Left lung (tissue), 10 donors: ENCODE results near the gene FNDC10. TPM values are rescaled to one million over a fixed set of nuclear protein-coding genes. Genes with fewer than 3 reads are reported as not detected.

ENCODE experiments used
- ATAC-seq: fragments of 200-7000 bp; cut with Tn5 transposase; one replicate; pipeline ENCODE4 v1.9.1; 2020; ENCODE audit warnings: moderate library complexity
- DNase-seq, 4 donors: peaks; one replicate each; pipeline ENCODE4 v3.0.0-alpha.2; 2013 to 2020
- H3K27ac ChIP-seq, 2 donors: fragments of 200-600 bp; sonication (generic) in 1 of 2; one replicate each; pipeline versions ENCODE4 v1.5.0 to v1.8.0; 2020 to 2021
- H3K27me3 ChIP-seq, 2 donors: fragments of 200-600 bp; sonication (generic) in 1 of 2; one replicate each; pipeline versions ENCODE4 v1.5.0 to v1.8.0; 2020 to 2021
- H3K36me3 ChIP-seq, 2 donors: fragments of 200-600 bp; sonication (generic) in 1 of 2; one replicate each; pipeline versions ENCODE4 v1.5.0 to v1.8.0; 2020 to 2021
- H3K4me1 ChIP-seq, 2 donors: fragments of 200-600 bp; one replicate each; pipeline ENCODE4 v1.8.0; 2021
- H3K4me3 ChIP-seq, 2 donors: fragments of 200-600 bp; sonication (generic) in 1 of 2; one replicate each; pipeline versions ENCODE4 v1.5.0 to v1.8.0; 2020 to 2021; ENCODE audit warnings: mild to moderate bottlenecking in 1 of 2
- H3K9me3 ChIP-seq, 2 donors: fragments of 200-600 bp; sonication (generic) in 1 of 2; one replicate each; pipeline versions ENCODE4 v1.5.0 to v1.8.0; 2020 to 2021
- intact Hi-C, 2 donors: fragments of 100-400 bp; cut with DNase I; formaldehyde crosslinking; loops; one replicate each; pipeline versions ENCODE4 v1.11.2 to v1.14.2; 2022
- polyA plus RNA-seq, 6 donors: library from polyadenylated mRNA; unstranded; fragments of 120-200 nt; gene quantifications; one replicate each; pipeline ENCODE4 v1.2.1, GENCODE V29; 2013; ENCODE audit not compliant: insufficient read length in 6 of 6
- total RNA-seq, 2 donors: library from RNA; stranded (reverse); fragmentation: NEBNext Ultra II Directional; extraction: Animal tissue kit (Norgen Biotek cat#: 25700); gene quantifications; one replicate each; pipeline ENCODE4 v1.2.1, GENCODE V29; 2021
- TF ChIP-seq, protein P1 (sequence below), 2 donors: fragments of 200-600 bp; sonication (generic) in 1 of 2; IDR thresholded peaks; one replicate each; pipeline versions ENCODE4 v1.5.0 to v1.8.0; 2021; ENCODE audit warnings: antibody characterized with exemption in 2 of 2
- donor health status: DM: no; HTN: yes; CAD: no.
- donor health status: DM: no; HTN: no; CAD: no.

FNDC10 gene
- total and polyA plus RNA-seq, 8 donors: 1.2 to 12.2 (median 2.3) TPM

DNA sequence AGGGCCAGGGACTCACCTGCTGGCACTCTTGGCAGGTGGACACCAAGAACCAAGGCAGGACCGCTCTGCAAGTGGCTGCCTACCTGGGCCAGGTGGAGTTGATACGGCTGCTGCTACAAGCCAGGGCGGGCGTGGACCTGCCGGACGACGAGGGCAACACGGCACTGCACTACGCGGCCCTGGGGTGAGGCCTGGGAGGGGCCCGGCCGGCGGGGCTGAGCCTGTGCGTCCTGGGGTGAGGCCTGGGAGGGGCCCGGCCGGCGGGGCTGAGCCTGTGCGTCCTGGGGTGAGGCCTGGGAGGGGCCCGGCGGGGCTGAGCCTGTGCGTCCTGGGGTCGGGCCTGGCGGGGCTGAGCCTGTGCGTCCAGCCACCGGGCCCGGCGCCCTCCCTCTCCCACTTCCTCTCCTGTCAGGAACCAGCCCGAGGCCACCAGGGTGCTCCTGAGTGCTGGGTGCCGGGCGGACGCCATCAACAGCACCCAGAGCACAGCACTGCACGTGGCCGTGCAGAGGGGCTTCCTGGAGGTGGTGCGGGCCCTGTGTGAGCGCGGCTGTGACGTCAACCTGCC, 27.4 kb upstream of the FNDC10 start:
- H3K27me3 ChIP-seq: peaks cover 9 to 39% of the 10 kb centered on the region in 2 donors
- intact Hi-C loops: no loop called here
- no peak overlapping the region for H3K27ac ChIP-seq
- H3K4me1 ChIP-seq: peaks cover 3 to 24% of the 10 kb centered on the region in 2 donors
- no peaks in the 10 kb centered on the region for H3K9me3 ChIP-seq
- ATAC-seq (no peak), DNase-seq (peak in 2 of 4 donors; percentile 31 to 78)
- TF ChIP-seq, protein P1, sequence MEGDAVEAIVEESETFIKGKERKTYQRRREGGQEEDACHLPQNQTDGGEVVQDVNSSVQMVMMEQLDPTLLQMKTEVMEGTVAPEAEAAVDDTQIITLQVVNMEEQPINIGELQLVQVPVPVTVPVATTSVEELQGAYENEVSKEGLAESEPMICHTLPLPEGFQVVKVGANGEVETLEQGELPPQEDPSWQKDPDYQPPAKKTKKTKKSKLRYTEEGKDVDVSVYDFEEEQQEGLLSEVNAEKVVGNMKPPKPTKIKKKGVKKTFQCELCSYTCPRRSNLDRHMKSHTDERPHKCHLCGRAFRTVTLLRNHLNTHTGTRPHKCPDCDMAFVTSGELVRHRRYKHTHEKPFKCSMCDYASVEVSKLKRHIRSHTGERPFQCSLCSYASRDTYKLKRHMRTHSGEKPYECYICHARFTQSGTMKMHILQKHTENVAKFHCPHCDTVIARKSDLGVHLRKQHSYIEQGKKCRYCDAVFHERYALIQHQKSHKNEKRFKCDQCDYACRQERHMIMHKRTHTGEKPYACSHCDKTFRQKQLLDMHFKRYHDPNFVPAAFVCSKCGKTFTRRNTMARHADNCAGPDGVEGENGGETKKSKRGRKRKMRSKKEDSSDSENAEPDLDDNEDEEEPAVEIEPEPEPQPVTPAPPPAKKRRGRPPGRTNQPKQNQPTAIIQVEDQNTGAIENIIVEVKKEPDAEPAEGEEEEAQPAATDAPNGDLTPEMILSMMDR (IDR thresholded peaks at IDR 0.05): no peak
- H3K36me3 ChIP-seq: peaks cover 0 to 25% of the 10 kb centered on the region in 2 donors
- H3K4me3 ChIP-seq: no peak overlapping the region

DNA sequence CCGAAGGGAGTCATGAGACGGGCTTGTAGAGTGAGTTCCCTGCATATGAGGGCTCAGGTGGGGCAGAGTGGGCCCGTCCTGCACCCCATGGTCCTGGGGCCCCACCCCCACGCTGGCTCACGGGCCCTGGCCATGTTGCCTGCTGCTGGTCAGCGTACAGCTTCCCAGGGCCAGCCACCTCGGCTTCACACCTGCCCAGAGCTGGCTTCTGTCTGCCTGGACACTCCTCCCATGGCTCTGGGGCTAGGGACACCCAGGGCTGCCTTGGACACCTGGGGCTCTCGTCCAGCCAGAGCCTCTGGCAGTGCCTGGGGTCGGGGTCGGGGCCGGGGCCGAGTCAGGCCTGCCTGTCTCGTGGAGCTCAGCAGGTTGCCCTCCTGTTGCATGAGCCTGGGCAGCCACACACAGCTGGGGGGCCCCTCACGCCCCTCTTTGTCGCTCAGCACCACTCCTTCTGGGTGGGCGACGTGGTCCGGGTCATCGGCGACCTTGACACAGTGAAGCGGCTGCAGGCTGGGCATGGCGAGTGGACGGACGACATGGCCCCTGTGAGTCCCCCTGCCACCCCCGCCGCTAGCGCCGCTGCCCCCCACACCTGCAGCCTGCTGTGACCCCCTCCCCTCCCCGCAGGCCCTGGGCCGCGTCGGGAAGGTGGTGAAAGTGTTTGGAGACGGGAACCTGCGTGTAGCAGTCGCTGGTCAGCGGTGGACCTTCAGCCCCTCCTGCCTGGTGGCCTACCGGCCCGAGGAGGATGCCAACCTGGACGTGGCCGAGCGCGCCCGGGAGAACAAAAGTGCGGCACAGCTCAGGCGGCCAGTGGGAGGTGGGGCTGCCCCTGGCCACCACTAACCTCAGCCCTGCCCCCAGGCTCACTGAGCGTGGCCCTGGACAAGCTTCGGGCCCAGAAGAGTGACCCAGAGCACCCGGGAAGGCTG, 26.5 kb upstream of the FNDC10 start:
- Histone ChIP-seq H3K27ac (no peak overlapping the region), H3K36me3 (peaks cover 0 to 25% of the 10 kb centered on the region in 2 donors), H3K27me3 (peaks cover 6 to 31% of the 10 kb centered on the region in 2 donors), H3K4me3 (no peak overlapping the region), H3K4me1 (peaks cover 0 to 17% of the 10 kb centered on the region in 2 donors), H3K9me3 (no peaks in the 10 kb centered on the region)
- peak in 2 of 4 donors; percentile 32 to 69 for DNase-seq
- intact Hi-C loops: no loop called here
- TF ChIP-seq, protein P1 (IDR thresholded peaks at IDR 0.05): no peak
- ATAC-seq: no peak

DNA sequence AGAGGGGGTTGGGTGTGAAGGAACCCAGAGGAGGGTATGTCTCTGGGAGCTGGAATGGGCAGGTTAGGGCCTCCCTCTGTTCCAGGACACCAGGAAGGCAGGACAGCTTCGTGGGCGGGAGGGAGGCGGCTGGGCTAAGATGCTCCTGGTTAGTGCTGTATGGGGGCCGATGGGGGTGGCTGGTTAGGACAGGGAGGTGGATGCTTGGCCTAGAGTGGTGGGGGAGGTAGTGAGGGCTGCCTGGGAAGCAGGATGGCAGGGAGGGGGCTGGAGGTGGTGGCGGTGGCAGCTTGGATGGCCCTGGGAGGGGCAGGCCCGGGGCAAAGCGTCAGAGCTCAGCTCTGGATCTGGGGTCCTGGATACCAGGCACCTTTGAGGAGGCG, 25.9 kb upstream of the FNDC10 start:
- Histone ChIP-seq H3K9me3 (no peaks in the 10 kb centered on the region), H3K4me3 (no peak overlapping the region), H3K27ac (no peak overlapping the region), H3K36me3 (peaks cover 0 to 25% of the 10 kb centered on the region in 2 donors), H3K4me1 (peaks cover 0 to 11% of the 10 kb centered on the region in 2 donors), H3K27me3 (peaks cover 0 to 24% of the 10 kb centered on the region in 2 donors)
- intact Hi-C loops: no loop called here
- TF ChIP-seq, protein P1 (IDR thresholded peaks at IDR 0.05): no peak
- ATAC-seq (no peak), DNase-seq (no peak)

DNA sequence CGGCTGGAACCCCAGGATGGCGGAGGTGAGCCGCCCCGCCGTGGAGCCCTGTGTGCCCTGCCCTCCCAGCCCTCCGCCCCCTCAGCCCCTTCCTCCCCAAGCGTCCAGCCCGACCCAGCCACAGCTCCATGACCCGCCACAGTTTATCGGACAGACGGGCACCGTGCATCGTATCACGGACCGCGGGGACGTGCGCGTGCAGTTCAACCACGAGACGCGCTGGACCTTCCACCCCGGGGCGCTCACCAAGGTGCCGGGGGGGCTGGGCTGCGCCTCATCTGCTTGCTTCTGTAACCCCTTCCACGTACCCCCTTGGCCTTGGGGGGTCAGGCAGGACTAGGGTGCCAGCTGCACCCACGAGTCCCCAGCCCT, 25.5 kb upstream of the FNDC10 start:
- H3K4me3 ChIP-seq: no peak overlapping the region
- no peak overlapping the region for H3K27ac ChIP-seq
- H3K4me1 ChIP-seq: peaks cover 0 to 7% of the 10 kb centered on the region in 2 donors
- no peaks in the 10 kb centered on the region for H3K9me3 ChIP-seq
- no peak for ATAC-seq
- peaks cover 0 to 25% of the 10 kb centered on the region in 2 donors for H3K36me3 ChIP-seq
- peak in 2 of 4 donors; percentile 30 to 71 for DNase-seq
- intact Hi-C loops: no loop called here
- TF ChIP-seq, protein P1 (IDR thresholded peaks at IDR 0.05): no peak
- peaks cover 0 to 20% of the 10 kb centered on the region in 2 donors for H3K27me3 ChIP-seq
